NB4 (cell line): Measurements from ENCODE around the gene CCL2.

Source experiments
- CTCF ChIP-seq: IDR thresholded peaks from one replicate; pipeline ENCODE4 v1.5.1; 2012; ENCODE audit warnings: low read depth, low read length
- MYC ChIP-seq: IDR thresholded peaks from 2 replicates; pipeline ENCODE4 v1.6.1; 2011; ENCODE audit warnings: low read depth, low read length
- POLR2A ChIP-seq: IDR thresholded peaks from 2 replicates; pipeline ENCODE4 v1.6.1; 2011; ENCODE audit warnings: mild to moderate bottlenecking; ENCODE audit not compliant: insufficient read length; ENCODE audit errors: extremely low read depth

- TF ChIP-seq CTCF (no peak), POLR2A (no peak), MYC (no peak)
These were observed 8.2 kb upstream of the CCL2 start for GRCh38 chr17:34246881-34247280.
